Epithelial cell of prostate (primary cell): ENCODE measurements around the gene MOCS3.

ENCODE experiments used
- DNase-seq: peaks from one replicate; pipeline ENCODE4 v3.0.0-alpha.2; 2011; ENCODE audit warnings: low read depth, low spot score
- H3K27ac ChIP-seq: fragments of 450-650 bp; 2 replicates; pipeline ENCODE4 v1.5.1; 2017; ENCODE audit warnings: mild to moderate bottlenecking

The MOCS3 gene

DNA sequence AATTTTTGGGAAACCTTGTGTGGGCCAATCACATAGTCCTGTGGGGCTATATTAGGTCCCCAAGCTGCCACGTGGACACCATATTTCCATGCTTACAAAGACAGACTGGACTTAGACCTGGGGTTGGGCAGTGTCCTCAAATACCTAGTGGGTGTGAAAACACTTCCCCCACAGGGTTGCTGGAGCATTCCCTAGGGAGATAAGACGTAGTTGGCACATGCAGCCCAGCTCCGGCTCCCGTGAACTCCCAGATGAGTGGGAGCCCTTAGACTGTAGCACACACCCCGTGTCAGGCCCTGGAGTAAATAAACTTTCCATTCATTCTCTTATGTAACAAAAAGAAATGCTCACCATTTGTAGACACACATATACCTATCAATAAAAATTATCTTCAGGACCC, 50.1 kb downstream of the MOCS3 start:
- H3K27ac ChIP-seq: no peak overlapping the region
- no peak for DNase-seq

DNA sequence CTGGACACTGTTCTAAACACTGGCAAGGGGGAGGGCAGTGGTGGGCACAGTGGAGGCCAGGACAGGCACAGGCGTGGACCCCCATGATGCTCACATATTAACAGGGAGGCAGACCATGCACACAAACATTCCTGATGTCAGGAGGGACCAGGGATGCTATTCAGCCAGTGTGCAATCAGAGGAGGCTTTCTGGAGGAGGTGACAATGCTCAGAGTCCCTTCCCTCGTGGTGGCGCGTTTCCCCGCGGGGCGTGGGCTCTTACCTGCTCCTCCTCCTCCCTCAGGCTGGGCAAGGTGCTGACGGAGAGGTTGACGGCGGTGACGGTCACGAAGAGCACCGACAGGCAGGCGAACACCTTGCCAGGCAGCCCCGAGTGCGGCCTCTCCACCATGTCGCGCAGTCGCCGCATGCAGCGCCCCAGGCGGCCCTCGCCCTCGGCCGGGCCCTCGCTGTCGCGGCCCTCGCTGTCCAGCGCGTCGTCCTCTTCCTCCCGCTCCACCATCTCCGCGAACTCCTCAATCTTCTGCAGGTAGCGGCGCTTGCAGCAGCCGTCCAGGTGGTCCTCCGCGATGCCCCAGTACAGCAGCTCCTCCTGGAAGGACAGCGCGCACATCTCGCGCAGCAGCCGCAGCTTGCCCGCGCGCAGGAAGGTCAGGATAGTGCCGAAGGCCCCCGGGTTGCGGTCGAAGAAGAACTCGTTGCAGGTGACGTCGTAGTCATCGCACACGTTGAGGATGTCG, 50.9 kb downstream of the MOCS3 start:
- DNase-seq: no peak
- H3K27ac ChIP-seq: no peak overlapping the region

DNA sequence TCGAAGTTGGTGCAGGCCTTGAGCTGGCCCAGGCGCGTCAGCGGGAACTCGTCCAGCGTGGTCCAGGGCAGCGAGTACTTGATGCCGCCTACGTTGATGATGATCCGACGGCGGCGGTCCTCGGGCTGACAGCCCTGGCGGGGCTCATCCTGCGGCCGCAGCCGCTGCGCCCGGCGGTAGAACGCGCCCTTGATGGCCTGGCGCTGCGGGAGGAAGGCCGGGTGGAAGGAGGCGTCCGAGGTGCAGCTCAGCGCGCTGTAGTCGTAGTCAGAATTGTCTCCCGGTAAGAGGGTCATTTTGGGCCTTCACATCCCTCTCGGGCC, 51.4 kb downstream of the MOCS3 start:
- DNase-seq: no peak
- no peak overlapping the region for H3K27ac ChIP-seq

DNA sequence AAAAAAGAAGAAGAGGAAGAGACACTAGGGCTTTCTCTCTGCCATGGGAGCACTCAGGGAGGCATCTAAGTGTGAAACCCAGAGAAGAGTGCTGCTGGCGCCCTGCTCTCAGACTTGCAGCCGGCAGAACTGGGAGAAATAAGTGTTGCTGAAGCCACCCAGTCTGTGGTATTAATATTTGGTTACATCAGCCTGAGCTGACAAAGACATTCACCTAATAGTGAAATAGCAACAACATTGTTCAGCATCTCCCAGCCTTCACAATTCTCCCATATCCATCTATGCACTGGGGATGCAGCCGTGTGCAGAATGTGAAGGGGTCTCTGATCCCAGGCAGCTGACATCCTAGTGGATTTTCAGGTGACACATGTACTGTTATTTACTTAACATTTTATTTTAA, 52.3 kb downstream of the MOCS3 start:
- H3K27ac ChIP-seq: no peak overlapping the region
- DNase-seq: no peak

DNA sequence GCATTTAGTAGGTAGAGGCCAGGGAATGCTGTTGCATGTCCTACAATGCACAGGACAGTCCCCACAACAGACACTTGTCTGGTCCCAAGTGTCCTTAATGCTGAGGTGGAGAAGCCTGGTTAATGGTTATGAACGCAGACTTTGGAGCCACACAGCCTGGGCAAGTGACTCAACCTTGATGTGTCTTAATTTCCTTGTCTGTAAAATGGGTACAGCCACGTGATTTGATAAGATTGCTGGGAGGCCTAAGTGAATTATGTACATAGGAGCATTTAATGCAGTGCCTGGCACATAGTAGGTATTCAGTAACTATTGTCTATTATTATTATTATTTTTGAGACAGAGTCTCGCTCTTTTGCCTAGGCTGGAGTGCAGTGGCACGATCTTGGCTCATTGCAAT, 52.9 kb downstream of the MOCS3 start:
- H3K27ac ChIP-seq: no peak overlapping the region
- DNase-seq: no peak

DNA sequence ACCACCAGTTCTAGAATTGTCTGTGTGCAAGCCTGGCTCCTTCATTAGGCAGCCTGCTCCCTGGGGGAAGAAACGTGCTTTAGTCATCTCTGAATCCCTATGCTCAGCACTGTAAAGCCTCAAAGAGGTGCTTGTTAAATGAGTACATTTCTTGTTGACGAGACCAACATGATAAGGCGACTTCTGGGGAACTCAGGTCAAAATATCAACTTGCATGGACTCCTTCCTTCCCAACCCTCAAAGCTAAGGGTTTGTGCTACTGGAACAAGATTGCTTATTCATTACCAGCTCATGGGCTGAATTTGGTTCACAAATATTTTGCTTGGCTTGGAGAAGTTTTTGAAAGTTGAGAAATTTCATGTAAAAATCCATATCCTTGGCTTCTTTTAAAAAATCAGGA, 53.7 kb downstream of the MOCS3 start:
- no peak overlapping the region for H3K27ac ChIP-seq
- no peak for DNase-seq
